Measurements from ENCODE around the gene MEGF11. TPM values are rescaled to one million over a fixed set of nuclear protein-coding genes. Genes with fewer than 3 reads are reported as not detected.
A peak's percentile ranks its signal among the peaks of the same experiment; 100 is the strongest.

Gene MEGF11
- polyA plus RNA-seq, 2 of the 4 experiments (the other 2 are of a cell fraction) = 0.25 to 0.31 TPM

DNA sequence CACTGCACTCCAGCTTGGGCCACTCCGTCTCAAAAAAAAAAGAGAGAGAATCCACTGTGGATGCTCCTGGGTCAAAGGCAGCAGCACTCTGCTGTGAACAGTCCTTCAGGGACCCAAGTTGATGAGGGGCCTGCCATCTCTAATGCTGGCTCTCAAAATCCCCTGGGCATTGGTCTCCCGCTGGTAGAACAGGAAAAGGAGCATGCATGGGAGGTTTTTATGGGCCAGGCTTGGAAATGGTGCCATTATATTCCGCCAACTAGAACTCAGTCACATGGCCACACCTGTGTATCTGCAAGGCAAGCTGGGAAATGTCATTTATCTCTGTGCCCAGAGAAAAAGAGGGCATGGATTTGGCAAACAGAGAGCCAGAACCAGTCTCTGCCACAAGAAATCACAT lies 36.5 kb upstream of the MEGF11 start:
- FAIRE-seq = no peak
- WGBS (ENCODE audit: missing lambda C conversion rate) = 97% methylated on average over 3 of the region's 3 CpGs
- peaks cover 20% of the 10 kb centered on the region for H3K4me1 ChIP-seq
- no peak for DNase-seq (ENCODE audit: low read depth in 1 of 2, low spot score in 1 of 2)
- ChIA-PET POLR2A (no interaction called here), CTCF (interaction anchor here (0.6 to 4.4 kb wide), 9 partner anchors 36 to 972 kb away, joined by 3 to 29 read pairs (median 3); partner anchors contain the start of gene MEGF11)
- TF ChIP-seq PHF8 (IDR thresholded peaks at IDR 0.05; ENCODE audit: borderline replicate concordance, low read depth) = no peak
- no peak for TF ChIP-seq RNF2 (IDR thresholded peaks at IDR 0.05; ENCODE audit: borderline replicate concordance, low read depth)
- TF ChIP-seq, protein P1, sequence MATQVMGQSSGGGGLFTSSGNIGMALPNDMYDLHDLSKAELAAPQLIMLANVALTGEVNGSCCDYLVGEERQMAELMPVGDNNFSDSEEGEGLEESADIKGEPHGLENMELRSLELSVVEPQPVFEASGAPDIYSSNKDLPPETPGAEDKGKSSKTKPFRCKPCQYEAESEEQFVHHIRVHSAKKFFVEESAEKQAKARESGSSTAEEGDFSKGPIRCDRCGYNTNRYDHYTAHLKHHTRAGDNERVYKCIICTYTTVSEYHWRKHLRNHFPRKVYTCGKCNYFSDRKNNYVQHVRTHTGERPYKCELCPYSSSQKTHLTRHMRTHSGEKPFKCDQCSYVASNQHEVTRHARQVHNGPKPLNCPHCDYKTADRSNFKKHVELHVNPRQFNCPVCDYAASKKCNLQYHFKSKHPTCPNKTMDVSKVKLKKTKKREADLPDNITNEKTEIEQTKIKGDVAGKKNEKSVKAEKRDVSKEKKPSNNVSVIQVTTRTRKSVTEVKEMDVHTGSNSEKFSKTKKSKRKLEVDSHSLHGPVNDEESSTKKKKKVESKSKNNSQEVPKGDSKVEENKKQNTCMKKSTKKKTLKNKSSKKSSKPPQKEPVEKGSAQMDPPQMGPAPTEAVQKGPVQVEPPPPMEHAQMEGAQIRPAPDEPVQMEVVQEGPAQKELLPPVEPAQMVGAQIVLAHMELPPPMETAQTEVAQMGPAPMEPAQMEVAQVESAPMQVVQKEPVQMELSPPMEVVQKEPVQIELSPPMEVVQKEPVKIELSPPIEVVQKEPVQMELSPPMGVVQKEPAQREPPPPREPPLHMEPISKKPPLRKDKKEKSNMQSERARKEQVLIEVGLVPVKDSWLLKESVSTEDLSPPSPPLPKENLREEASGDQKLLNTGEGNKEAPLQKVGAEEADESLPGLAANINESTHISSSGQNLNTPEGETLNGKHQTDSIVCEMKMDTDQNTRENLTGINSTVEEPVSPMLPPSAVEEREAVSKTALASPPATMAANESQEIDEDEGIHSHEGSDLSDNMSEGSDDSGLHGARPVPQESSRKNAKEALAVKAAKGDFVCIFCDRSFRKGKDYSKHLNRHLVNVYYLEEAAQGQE (IDR thresholded peaks at IDR 0.05) = no peak
- no peak for TF ChIP-seq E2F6 (IDR thresholded peaks at IDR 0.05; ENCODE audit: borderline replicate concordance, low read depth)
- TF ChIP-seq, protein P2, sequence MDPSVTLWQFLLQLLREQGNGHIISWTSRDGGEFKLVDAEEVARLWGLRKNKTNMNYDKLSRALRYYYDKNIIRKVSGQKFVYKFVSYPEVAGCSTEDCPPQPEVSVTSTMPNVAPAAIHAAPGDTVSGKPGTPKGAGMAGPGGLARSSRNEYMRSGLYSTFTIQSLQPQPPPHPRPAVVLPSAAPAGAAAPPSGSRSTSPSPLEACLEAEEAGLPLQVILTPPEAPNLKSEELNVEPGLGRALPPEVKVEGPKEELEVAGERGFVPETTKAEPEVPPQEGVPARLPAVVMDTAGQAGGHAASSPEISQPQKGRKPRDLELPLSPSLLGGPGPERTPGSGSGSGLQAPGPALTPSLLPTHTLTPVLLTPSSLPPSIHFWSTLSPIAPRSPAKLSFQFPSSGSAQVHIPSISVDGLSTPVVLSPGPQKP (IDR thresholded peaks at IDR 0.05; ENCODE audit: low read depth, low read length) = no peak
- TF ChIP-seq FOXS1 (CRISPR knock-in tag; IDR thresholded peaks at IDR 0.05) = no peak
- no peak for TF ChIP-seq ZSCAN20 (CRISPR knock-in tag; IDR thresholded peaks at IDR 0.05)
- TF ChIP-seq POLR2AphosphoS2 (conservative IDR thresholded peaks at IDR 0.05; ENCODE audit: low read length) = no peak
- TF ChIP-seq HES2 (IDR thresholded peaks at IDR 0.05) = no peak
- no peak for TF ChIP-seq CHD4 (IDR thresholded peaks at IDR 0.05; ENCODE audit: borderline replicate concordance)
- no peak for TF ChIP-seq HOXB5 (CRISPR knock-in tag; IDR thresholded peaks at IDR 0.05)
- TF ChIP-seq NFE2L2 (conservative IDR thresholded peaks at IDR 0.05; ENCODE audit: low read length) = no peak
- TF ChIP-seq CEBPB (IDR thresholded peaks at IDR 0.05) = no peak
- TF ChIP-seq JUNB (IDR thresholded peaks at IDR 0.05) = no peak
- TF ChIP-seq NR3C1 (IDR thresholded peaks at IDR 0.05) = no peak
- TF ChIP-seq JUN (IDR thresholded peaks at IDR 0.05) = no peak
- no peak for TF ChIP-seq BHLHE40 (IDR thresholded peaks at IDR 0.05; ENCODE audit: low read depth, low read length)
- TF ChIP-seq KDM5A (IDR thresholded peaks at IDR 0.05) = no peak
- H3K9me3 ChIP-seq = no peaks in the 10 kb centered on the region
- ATAC-seq = no peak
- no peak overlapping the region for H3K4me3 ChIP-seq
- no peak overlapping the region for H3K27ac ChIP-seq
- H3K4me2 ChIP-seq = no peak overlapping the region

DNA sequence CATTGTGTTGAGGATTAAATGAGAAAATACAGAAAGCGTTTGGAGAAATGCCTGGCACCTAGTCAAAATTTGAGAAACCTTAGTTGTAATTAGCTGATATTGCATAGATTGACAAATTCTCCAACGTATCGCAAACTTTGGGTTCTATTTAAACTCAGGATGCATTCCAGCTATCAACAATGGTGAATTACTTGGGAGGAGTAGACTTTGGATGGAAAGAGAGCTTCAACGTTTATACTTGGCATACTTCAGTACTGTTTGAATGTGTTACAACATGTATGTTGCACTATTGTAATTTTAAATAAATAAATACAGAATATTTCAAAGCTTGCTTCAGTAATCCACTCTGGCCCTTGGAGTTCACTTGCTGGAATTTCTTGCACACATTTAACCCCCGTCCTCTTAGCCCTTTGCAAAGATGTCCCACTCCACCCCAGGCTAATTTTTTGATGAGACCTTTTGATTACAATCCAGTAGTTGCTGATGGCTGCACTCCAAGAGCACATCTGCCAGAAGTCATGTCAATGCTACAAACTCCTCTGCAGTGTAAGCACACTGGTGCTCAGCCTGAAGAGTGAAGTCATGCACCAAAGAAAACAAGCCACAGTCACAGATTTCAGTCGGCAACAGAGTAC lies 35.1 kb upstream of the MEGF11 start:
- Histone ChIP-seq H3K4me1 (peaks cover 16% of the 10 kb centered on the region), H3K9me3 (no peaks in the 10 kb centered on the region), H3K27ac (no peak overlapping the region), H3K4me2 (peak overlapping the region; percentile 48; the same call in 2 of the 3 replicates), H3K4me3 (no peak overlapping the region)
- DNase-seq (ENCODE audit: low read depth in 1 of 2, low spot score in 1 of 2) = no peak
- ChIA-PET POLR2A (no interaction called here), CTCF (interaction anchor here (0.6 to 4.4 kb wide), 39 partner anchors 11 to 734 kb away, joined by 3 to 29 read pairs (median 4); partner anchors contain the start of genes INTS14, MAP2K1 and MEGF11)
- peak; percentile 7 for FAIRE-seq
- 63% methylated on average over 6 of the region's 6 CpGs for WGBS (ENCODE audit: missing lambda C conversion rate)
- no peak for ATAC-seq
- TF ChIP-seq MAX (IDR thresholded peaks at IDR 0.05) (no peak), MYC (IDR thresholded peaks at IDR 0.05; ENCODE audit: borderline replicate concordance, low read length) (no peak), E2F6 (IDR thresholded peaks at IDR 0.05; ENCODE audit: borderline replicate concordance, low read depth) (no peak), HDAC2 (IDR thresholded peaks at IDR 0.05) (no peak), CHD4 (IDR thresholded peaks at IDR 0.05; ENCODE audit: borderline replicate concordance) (no peak), POLR2A (IDR thresholded peaks at IDR 0.05; ENCODE audit: low read length) (no peak), ESRRA (IDR thresholded peaks at IDR 0.05; ENCODE audit: borderline replicate concordance, low read length) (no peak), CBX8 (IDR thresholded peaks at IDR 0.05) (no peak), SREBF2 (IDR thresholded peaks at IDR 0.05) (no peak), POLR2AphosphoS2 (conservative IDR thresholded peaks at IDR 0.05; ENCODE audit: low read length) (no peak)
- TF ChIP-seq, protein P1 (IDR thresholded peaks at IDR 0.05) = no peak
- TF ChIP-seq, protein P2 (IDR thresholded peaks at IDR 0.05; ENCODE audit: low read depth, low read length) = no peak
